ENCODE data around the gene ADD3.

ADD3 gene

DNA sequence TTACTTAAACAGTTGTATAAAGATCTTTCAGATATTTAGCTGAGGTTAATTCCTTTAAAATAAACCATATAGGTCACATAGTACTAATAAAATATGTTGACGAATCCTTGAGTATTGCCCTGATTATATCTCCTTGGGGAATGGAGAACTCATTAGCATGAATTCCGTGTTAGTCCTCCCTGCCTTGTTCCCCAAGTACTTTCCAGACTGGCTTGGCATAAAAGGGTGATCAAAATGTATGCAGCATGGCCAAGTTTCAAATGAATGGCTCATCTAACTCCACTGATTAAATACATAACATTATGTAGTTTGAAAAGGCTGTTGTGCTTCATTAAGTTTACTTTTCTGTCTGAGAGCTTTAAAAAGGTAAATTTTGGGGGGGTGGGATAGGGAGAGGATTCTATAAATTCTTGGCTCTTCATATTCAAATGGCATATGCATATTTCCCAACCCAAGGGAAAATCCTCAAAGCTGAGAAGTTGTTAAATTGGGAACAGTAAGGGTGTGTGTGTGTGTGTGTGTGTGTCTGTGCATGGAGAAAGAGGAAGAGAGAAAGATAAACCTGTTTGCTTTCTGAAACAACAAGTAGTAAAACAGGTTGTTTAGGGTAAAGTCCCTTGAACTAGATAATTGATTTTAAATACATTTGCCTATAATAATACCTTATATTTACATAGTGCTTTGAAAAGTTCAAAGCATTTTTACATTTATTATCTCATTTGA, 4.8 kb upstream of the ADD3 start:
- DNase-seq = no peak
- TF ChIP-seq, protein P1, sequence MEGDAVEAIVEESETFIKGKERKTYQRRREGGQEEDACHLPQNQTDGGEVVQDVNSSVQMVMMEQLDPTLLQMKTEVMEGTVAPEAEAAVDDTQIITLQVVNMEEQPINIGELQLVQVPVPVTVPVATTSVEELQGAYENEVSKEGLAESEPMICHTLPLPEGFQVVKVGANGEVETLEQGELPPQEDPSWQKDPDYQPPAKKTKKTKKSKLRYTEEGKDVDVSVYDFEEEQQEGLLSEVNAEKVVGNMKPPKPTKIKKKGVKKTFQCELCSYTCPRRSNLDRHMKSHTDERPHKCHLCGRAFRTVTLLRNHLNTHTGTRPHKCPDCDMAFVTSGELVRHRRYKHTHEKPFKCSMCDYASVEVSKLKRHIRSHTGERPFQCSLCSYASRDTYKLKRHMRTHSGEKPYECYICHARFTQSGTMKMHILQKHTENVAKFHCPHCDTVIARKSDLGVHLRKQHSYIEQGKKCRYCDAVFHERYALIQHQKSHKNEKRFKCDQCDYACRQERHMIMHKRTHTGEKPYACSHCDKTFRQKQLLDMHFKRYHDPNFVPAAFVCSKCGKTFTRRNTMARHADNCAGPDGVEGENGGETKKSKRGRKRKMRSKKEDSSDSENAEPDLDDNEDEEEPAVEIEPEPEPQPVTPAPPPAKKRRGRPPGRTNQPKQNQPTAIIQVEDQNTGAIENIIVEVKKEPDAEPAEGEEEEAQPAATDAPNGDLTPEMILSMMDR (IDR thresholded peaks at IDR 0.05) = no peak
- H3K4me1 Mint-ChIP-seq = peaks cover 36% of the 10 kb centered on the region
- peak overlapping the region; percentile 41 for H3K27ac Mint-ChIP-seq
- H3K4me3 Mint-ChIP-seq = no peak overlapping the region
- H3K9me3 Mint-ChIP-seq = no peaks in the 10 kb centered on the region
- no peaks in the 10 kb centered on the region for H3K36me3 Mint-ChIP-seq (ENCODE audit: low read depth)
- no peaks in the 10 kb centered on the region for H3K27me3 Mint-ChIP-seq (ENCODE audit: low read depth, poor library complexity)

DNA sequence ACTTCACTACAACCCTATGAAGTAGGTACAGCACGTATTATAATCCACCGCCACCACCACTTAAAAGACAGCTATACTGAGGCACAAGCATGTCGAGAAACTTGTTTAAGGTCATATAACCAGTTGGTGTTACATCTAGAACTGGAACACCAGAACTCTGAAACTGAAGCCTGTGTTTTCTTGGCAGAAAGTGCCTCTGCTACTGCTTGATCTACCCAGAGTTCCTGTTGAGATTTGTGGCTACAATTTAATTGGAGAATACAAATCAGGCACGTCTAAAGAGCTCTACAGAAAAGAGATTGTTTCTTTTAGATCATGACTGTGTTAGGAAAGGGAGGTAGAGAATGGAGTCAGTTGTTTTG, 4.3 kb upstream of the ADD3 start:
- no peak for DNase-seq
- Mint-ChIP-seq H3K36me3 (ENCODE audit: low read depth) (no peaks in the 10 kb centered on the region), H3K27ac (peak overlapping the region; percentile 3), H3K4me1 (peaks cover 31% of the 10 kb centered on the region), H3K9me3 (no peaks in the 10 kb centered on the region), H3K4me3 (no peak overlapping the region), H3K27me3 (ENCODE audit: low read depth, poor library complexity) (no peaks in the 10 kb centered on the region)
- TF ChIP-seq, protein P1 (IDR thresholded peaks at IDR 0.05) = no peak

DNA sequence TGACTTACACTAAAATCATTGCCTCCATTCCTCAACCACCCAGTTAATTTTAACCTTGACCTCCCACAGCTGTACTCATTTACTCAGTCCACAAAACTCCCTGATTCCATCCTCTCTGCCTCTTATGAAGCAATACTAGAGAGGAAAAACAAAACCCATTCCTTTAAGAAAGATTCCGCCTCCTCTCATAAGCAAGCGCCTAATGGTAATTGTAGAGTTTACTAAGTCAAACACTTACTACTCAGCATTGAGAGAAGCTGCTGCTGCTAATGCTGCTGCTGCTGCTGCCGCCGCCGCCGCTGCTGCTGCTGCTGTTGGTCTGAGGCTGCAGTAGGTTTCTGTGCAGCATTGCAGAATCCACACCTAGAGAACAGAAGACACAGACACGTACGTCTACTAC, 2.1 kb upstream of the ADD3 start:
- peaks cover 42% of the 10 kb centered on the region for H3K4me1 Mint-ChIP-seq
- TF ChIP-seq, protein P1 (IDR thresholded peaks at IDR 0.05) = no peak
- no peak overlapping the region for H3K27ac Mint-ChIP-seq
- DNase-seq = peak; percentile 39
- no peaks in the 10 kb centered on the region for H3K9me3 Mint-ChIP-seq
- H3K27me3 Mint-ChIP-seq (ENCODE audit: low read depth, poor library complexity) = no peaks in the 10 kb centered on the region
- no peaks in the 10 kb centered on the region for H3K36me3 Mint-ChIP-seq (ENCODE audit: low read depth)
- no peak overlapping the region for H3K4me3 Mint-ChIP-seq

DNA sequence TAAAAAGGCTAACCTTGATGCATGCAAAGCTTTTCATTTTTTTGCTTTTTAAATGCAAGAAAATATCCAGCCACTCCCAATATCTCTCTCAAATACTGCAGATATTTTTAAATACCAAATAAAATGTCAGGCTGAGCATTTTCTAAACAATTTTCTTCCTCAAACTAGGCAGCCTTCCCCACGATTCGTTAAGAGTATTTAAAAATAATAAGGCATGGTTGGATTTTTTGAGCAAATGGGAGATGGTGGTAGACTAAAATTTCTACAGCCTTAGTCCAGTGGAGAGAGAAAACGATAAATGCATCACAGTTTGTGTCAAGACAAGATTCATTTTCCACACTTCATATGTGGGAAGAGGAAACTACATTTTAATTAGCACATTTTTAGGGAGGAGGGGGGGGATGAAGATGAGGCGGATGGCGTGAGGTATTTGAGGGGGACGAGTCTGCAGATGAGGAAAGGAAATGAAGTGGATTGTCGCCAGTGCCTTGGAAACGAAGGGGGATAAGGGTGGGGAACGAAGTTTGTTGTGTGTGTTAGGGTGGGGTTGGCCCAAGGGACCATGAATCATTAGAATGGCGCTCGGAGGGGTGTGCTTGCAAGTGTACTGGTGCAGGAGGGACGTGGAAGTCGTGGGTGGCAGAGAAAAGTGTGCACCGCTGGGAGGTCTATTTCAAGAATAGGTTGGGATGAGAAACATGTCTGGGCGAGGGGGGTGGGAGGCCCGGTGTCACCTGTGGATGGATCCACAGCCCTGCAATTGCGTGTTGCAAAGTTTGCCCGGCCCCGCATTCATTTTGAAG, 1.2 kb upstream of the ADD3 start:
- no peaks in the 10 kb centered on the region for H3K27me3 Mint-ChIP-seq (ENCODE audit: low read depth, poor library complexity)
- no peaks in the 10 kb centered on the region for H3K36me3 Mint-ChIP-seq (ENCODE audit: low read depth)
- no peak overlapping the region for H3K27ac Mint-ChIP-seq
- peak; percentile 31 for DNase-seq
- H3K4me1 Mint-ChIP-seq = peaks cover 48% of the 10 kb centered on the region
- H3K9me3 Mint-ChIP-seq = no peaks in the 10 kb centered on the region
- no peak overlapping the region for H3K4me3 Mint-ChIP-seq
- TF ChIP-seq, protein P1 (IDR thresholded peaks at IDR 0.05) = no peak

DNA sequence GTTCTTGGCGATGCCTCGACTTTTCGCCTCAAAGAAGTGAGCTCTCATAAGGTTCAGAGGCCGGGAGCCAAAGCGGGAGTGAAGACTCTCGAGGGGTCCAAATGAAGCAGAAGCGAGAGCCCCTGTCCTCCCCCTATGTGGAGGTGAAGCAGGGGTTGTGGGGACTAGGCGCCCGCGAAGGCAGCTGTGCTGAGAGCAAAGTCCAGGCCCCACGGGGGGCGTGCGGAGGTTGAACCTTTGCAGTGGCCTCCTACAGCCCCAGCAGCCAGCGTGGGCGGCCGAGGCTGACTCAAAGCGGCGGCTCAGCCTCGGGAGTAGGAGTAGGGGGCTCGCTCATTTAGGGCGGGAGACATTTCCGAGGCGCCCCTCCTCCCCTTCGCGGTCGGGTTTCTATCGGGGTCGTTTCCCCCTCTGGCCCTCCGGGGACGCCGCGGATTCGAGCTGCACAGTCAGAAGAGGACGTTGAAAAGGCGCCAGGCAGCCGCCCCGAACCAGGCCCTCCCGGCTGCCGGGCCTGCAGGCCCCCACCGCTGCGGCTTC, 553 bp upstream of the ADD3 start:
- H3K4me1 Mint-ChIP-seq = peaks cover 52% of the 10 kb centered on the region
- H3K9me3 Mint-ChIP-seq = no peaks in the 10 kb centered on the region
- H3K27ac Mint-ChIP-seq = no peak overlapping the region
- H3K36me3 Mint-ChIP-seq (ENCODE audit: low read depth) = no peaks in the 10 kb centered on the region
- TF ChIP-seq, protein P1 (IDR thresholded peaks at IDR 0.05) = no peak
- H3K4me3 Mint-ChIP-seq = no peak overlapping the region
- DNase-seq = no peak
- H3K27me3 Mint-ChIP-seq (ENCODE audit: low read depth, poor library complexity) = no peaks in the 10 kb centered on the region

Measured in nephron progenitor cell (in vitro differentiated cells).